NCI-H2081 treated with DMSO at 0.1 percent for 48 hours (cell line): ENCODE measurements around the gene SLC4A2.
"Not testable (repeated sequence)": the region's sequence is repeated elsewhere in the genome, so short reads cannot be mapped to it uniquely, and the experiment has no call there.

ENCODE experiments used
- DNase-seq: peaks from one replicate; lab custom pipeline; 2025; lab: John Stamatoyannopoulos, UW

SLC4A2 gene

GRCh38 chr7:151025924-151026671 is 33.3 kb upstream of the SLC4A2 start:
- no peak for DNase-seq

GRCh38 chr7:151026771-151027727 is 32.3 kb upstream of the SLC4A2 start:
- DNase-seq: not testable (repeated sequence)

GRCh38 chr7:151027728-151028130 is 31.7 kb upstream of the SLC4A2 start:
- not testable (repeated sequence) for DNase-seq

- peak; percentile 98 for DNase-seq
Measured at GRCh38 chr7:151028131-151028947, 31.1 kb upstream of the SLC4A2 start, which contains the start of gene ABCB8. Gene ABCB8 (plus strand): TSS chr7:151028450. CDS start chr7:151028516, 66 bp downstream.

GRCh38 chr7:151028948-151029501 is 30.4 kb upstream of the SLC4A2 start:
- DNase-seq: no peak

GRCh38 chr7:151031011-151031410 is 28.4 kb upstream of the SLC4A2 start:
- no peak for DNase-seq

- no peak for DNase-seq
Measured at GRCh38 chr7:151032936-151033863, 26.2 kb upstream of the SLC4A2 start.

GRCh38 chr7:151033864-151034249 is 25.5 kb upstream of the SLC4A2 start:
- no peak for DNase-seq

GRCh38 chr7:151034312-151035025 is 24.9 kb upstream of the SLC4A2 start:
- DNase-seq: no peak

- DNase-seq: no peak
Measured at GRCh38 chr7:151035026-151035717, 24.2 kb upstream of the SLC4A2 start.

- DNase-seq: no peak
Measured at GRCh38 chr7:151035902-151036301, 23.5 kb upstream of the SLC4A2 start.

- DNase-seq: no peak
Measured at GRCh38 chr7:151038951-151039849, 20.2 kb upstream of the SLC4A2 start.

GRCh38 chr7:151039850-151040548 is 19.4 kb upstream of the SLC4A2 start:
- no peak for DNase-seq

- DNase-seq: no peak
Measured at GRCh38 chr7:151040616-151041375, 18.6 kb upstream of the SLC4A2 start.

- DNase-seq: not testable (repeated sequence)
Measured at GRCh38 chr7:151043449-151043848, 15.9 kb upstream of the SLC4A2 start.

GRCh38 chr7:151043959-151044358 is 15.4 kb upstream of the SLC4A2 start:
- DNase-seq: no peak

- no peak for DNase-seq
Measured at GRCh38 chr7:151045262-151045661, 14.1 kb upstream of the SLC4A2 start.
